HG03565 (cell line): ENCODE data around the gene SEBOX.

Experiments used
- ATAC-seq: cut with Tn5 transposase; IDR thresholded peaks from one replicate; pipeline ENCODE4 v1.9.1; 2021; ENCODE audit warnings: mild to moderate bottlenecking, moderate library complexity; ENCODE audit not compliant: unreplicated experiment

Gene SEBOX

GRCh38 chr17:28369684-28370034, 4.7 kb upstream of the SEBOX start:
- ATAC-seq: no peak

GRCh38 chr17:28368915-28369683, 4.1 kb upstream of the SEBOX start:
- no peak for ATAC-seq

- ATAC-seq: no peak
These were observed 3.4 kb upstream of the SEBOX start for GRCh38 chr17:28368306-28368831.

- no peak for ATAC-seq
These were observed 2.8 kb upstream of the SEBOX start for GRCh38 chr17:28367641-28368305.

- no peak for ATAC-seq
These were observed 1.6 kb upstream of the SEBOX start for GRCh38 chr17:28366605-28367004.

- ATAC-seq: no peak
These were observed 488 bp upstream of the SEBOX start for GRCh38 chr17:28365487-28365886.

- no peak for ATAC-seq
These were observed 986 bp downstream of the SEBOX start for GRCh38 chr17:28363776-28364650.

- ATAC-seq: no peak
These were observed 1.8 kb downstream of the SEBOX start for GRCh38 chr17:28363186-28363585.

- ATAC-seq: no peak
These were observed 7.2 kb downstream of the SEBOX start for GRCh38 chr17:28357901-28358197.

- ATAC-seq: peak; percentile 87
These were observed 7.7 kb downstream of the SEBOX start, which contains the start of gene POLDIP2 for GRCh38 chr17:28357061-28357900. POLDIP2 (minus strand) TSS chr17:28357527; CDS start chr17:28357448, 79 bp downstream.

GRCh38 chr17:28350271-28350670, 14.7 kb downstream of the SEBOX start:
- ATAC-seq: no peak

- ATAC-seq: no peak
These were observed 16.0 kb downstream of the SEBOX start for GRCh38 chr17:28348979-28349378.

GRCh38 chr17:28347261-28347891, 17.6 kb downstream of the SEBOX start:
- ATAC-seq: no peak

GRCh38 chr17:28346746-28347246, 18.2 kb downstream of the SEBOX start:
- no peak for ATAC-seq

- no peak for ATAC-seq
These were observed 18.8 kb downstream of the SEBOX start for GRCh38 chr17:28346199-28346580.

GRCh38 chr17:28345419-28346198, 19.4 kb downstream of the SEBOX start:
- ATAC-seq: no peak

- no peak for ATAC-seq
These were observed 20.5 kb downstream of the SEBOX start for GRCh38 chr17:28344435-28344901.

- no peak for ATAC-seq
These were observed 21.0 kb downstream of the SEBOX start for GRCh38 chr17:28344011-28344410.

- ATAC-seq: no peak
These were observed 21.5 kb downstream of the SEBOX start for GRCh38 chr17:28343491-28343932.
